COLO829 (cell line): ENCODE data around the gene PIK3R4.

Experiments used
- DNase-seq: peaks from one replicate; pipeline ENCODE4 v3.0.0; 2012; ENCODE audit warnings: low spot score

PIK3R4 gene

GRCh38 chr3:130640027-130640426 is 106.6 kb downstream of the PIK3R4 start:
- DNase-seq: no peak

- no peak for DNase-seq
These were observed 110.0 kb downstream of the PIK3R4 start for GRCh38 chr3:130636480-130637234.

DNA sequence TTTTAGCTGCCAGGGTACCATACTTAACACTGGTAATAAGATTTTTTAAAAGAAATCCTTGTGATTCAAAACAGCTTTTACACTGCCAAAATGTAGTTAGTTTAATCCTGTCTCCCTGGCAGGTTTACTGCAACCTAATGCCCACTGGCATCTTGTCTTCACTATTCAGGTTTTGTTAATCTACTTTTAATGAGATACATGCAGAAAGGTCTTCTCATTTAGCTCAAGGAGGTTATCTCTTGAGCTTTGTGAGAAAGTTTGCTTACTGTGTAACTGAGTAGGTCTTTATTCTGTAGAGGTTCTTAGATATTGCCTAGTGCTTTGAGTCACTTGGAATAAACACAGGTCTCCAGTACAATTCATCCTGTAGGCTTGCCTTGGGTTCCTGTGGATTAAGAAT is 110.7 kb downstream of the PIK3R4 start:
- no peak for DNase-seq

- DNase-seq: no peak
These were observed 111.3 kb downstream of the PIK3R4 start for GRCh38 chr3:130635285-130635684.
